ENCODE data around the gene BBS9. TPM values are rescaled to one million over a fixed set of nuclear protein-coding genes. Genes with fewer than 3 reads are reported as not detected.

BBS9 gene
- total RNA-seq, 1 donor, result 33.3 TPM

DNA sequence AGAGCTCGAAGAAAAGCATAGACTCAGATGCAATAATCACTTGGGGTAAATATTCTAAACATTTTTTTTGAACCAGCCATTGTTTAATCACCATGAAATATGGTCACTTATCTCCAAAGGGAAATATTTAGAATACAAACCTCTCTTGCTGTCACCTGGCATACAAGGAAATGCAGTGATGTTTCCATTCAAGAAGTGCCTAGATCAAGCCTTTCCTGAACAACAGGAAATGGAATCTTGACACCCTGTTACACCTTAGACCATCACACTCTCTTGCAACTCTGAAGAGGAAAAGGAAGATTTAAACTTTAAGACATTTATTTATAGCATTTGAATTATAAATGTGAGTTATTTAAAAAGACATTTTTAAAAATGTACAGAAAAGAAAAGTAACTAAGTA, 512.9 kb downstream of the BBS9 start:
- Histone ChIP-seq H3K36me3 (ENCODE audit: insufficient read depth, low read length) (no peaks in the 10 kb centered on the region), H3K27ac (ENCODE audit: low read depth, low read length) (no peak overlapping the region), H3K4me1 (ENCODE audit: insufficient read depth, low read length) (peaks cover 35% of the 10 kb centered on the region), H3K79me2 (ENCODE audit: insufficient read depth, low read length) (no peaks in the 10 kb centered on the region), H2AFZ (ENCODE audit: low read length) (no peak overlapping the region), H3K4me3 (ENCODE audit: insufficient read depth, low read length) (no peak overlapping the region), H3K4me2 (ENCODE audit: insufficient read depth, low read length) (no peak overlapping the region), H4K20me1 (ENCODE audit: insufficient read depth, low read length) (no peaks in the 10 kb centered on the region), H3K27me3 (ENCODE audit: insufficient read depth, low read length) (no peaks in the 10 kb centered on the region), H3K9me3 (ENCODE audit: low read depth, low read length) (no peaks in the 10 kb centered on the region)
- TF ChIP-seq, protein P1, sequence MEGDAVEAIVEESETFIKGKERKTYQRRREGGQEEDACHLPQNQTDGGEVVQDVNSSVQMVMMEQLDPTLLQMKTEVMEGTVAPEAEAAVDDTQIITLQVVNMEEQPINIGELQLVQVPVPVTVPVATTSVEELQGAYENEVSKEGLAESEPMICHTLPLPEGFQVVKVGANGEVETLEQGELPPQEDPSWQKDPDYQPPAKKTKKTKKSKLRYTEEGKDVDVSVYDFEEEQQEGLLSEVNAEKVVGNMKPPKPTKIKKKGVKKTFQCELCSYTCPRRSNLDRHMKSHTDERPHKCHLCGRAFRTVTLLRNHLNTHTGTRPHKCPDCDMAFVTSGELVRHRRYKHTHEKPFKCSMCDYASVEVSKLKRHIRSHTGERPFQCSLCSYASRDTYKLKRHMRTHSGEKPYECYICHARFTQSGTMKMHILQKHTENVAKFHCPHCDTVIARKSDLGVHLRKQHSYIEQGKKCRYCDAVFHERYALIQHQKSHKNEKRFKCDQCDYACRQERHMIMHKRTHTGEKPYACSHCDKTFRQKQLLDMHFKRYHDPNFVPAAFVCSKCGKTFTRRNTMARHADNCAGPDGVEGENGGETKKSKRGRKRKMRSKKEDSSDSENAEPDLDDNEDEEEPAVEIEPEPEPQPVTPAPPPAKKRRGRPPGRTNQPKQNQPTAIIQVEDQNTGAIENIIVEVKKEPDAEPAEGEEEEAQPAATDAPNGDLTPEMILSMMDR (IDR thresholded peaks at IDR 0.05; ENCODE audit: extremely low read depth, low read depth, low read length), result no peak
- DNase-seq (ENCODE audit: insufficient read length, low spot score, missing footprints), result no peak

DNA sequence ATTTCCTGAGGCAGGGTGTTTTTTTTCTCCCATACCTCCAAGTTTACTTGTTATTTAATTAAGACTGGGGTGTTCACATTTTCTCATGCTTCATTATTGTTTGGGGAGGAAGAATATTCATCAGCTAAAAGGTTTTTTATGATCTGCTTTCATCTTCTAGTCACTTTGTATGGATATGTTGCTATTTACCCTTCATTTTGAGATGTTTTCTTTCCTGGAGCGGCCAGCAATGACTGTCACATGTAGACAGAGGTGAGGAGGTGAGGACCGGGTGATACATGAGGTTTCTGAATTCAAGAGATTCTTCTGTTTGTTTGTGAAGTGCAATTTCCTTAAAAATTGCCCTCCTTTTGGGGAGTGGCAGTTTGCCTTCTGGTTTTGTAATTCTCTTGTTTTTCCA, 514.2 kb downstream of the BBS9 start:
- H3K79me2 ChIP-seq (ENCODE audit: insufficient read depth, low read length), result no peaks in the 10 kb centered on the region
- H3K27me3 ChIP-seq (ENCODE audit: insufficient read depth, low read length), result no peaks in the 10 kb centered on the region
- no peaks in the 10 kb centered on the region for H4K20me1 ChIP-seq (ENCODE audit: insufficient read depth, low read length)
- H3K4me1 ChIP-seq (ENCODE audit: insufficient read depth, low read length), result peaks cover 35% of the 10 kb centered on the region
- H3K4me3 ChIP-seq (ENCODE audit: insufficient read depth, low read length), result peak overlapping the region; percentile 5
- H3K36me3 ChIP-seq (ENCODE audit: insufficient read depth, low read length), result no peaks in the 10 kb centered on the region
- TF ChIP-seq, protein P1 (IDR thresholded peaks at IDR 0.05; ENCODE audit: extremely low read depth, low read depth, low read length), result no peak
- DNase-seq (ENCODE audit: insufficient read length, low spot score, missing footprints), result no peak
- peak overlapping the region; percentile 36 for H2AFZ ChIP-seq (ENCODE audit: low read length)
- peak overlapping the region; percentile 37 for H3K4me2 ChIP-seq (ENCODE audit: insufficient read depth, low read length)
- peak overlapping the region; percentile 46 for H3K27ac ChIP-seq (ENCODE audit: low read depth, low read length)
- no peaks in the 10 kb centered on the region for H3K9me3 ChIP-seq (ENCODE audit: low read depth, low read length)

DNA sequence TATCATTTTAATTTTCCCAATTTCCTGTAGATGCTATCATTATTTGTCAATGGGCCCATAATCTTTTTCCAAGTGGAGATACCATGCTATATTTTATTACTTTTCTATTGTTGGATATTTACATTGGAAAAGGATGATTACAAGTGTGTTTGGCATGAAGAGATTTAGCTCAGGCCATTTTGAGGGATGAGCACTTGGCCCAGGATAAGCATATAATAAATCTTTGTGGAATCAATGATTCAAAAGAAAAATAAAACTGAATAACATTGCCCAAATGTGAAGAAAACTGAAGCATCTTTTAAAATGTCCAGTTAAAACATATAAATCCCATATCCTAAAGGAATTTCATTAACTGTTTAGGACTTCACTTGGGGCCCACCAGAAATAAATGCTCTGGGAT, 515.1 kb downstream of the BBS9 start:
- H3K4me2 ChIP-seq (ENCODE audit: insufficient read depth, low read length), result peak overlapping the region; percentile 46
- H3K27ac ChIP-seq (ENCODE audit: low read depth, low read length), result peak overlapping the region; percentile 46
- no peaks in the 10 kb centered on the region for H3K9me3 ChIP-seq (ENCODE audit: low read depth, low read length)
- peaks cover 35% of the 10 kb centered on the region for H3K4me1 ChIP-seq (ENCODE audit: insufficient read depth, low read length)
- no peaks in the 10 kb centered on the region for H3K27me3 ChIP-seq (ENCODE audit: insufficient read depth, low read length)
- no peak overlapping the region for H2AFZ ChIP-seq (ENCODE audit: low read length)
- no peaks in the 10 kb centered on the region for H3K79me2 ChIP-seq (ENCODE audit: insufficient read depth, low read length)
- H3K36me3 ChIP-seq (ENCODE audit: insufficient read depth, low read length), result no peaks in the 10 kb centered on the region
- no peak overlapping the region for H3K4me3 ChIP-seq (ENCODE audit: insufficient read depth, low read length)
- TF ChIP-seq, protein P1 (IDR thresholded peaks at IDR 0.05; ENCODE audit: extremely low read depth, low read depth, low read length), result no peak
- H4K20me1 ChIP-seq (ENCODE audit: insufficient read depth, low read length), result no peaks in the 10 kb centered on the region
- DNase-seq (ENCODE audit: insufficient read length, low spot score, missing footprints), result peak; percentile 65

DNA sequence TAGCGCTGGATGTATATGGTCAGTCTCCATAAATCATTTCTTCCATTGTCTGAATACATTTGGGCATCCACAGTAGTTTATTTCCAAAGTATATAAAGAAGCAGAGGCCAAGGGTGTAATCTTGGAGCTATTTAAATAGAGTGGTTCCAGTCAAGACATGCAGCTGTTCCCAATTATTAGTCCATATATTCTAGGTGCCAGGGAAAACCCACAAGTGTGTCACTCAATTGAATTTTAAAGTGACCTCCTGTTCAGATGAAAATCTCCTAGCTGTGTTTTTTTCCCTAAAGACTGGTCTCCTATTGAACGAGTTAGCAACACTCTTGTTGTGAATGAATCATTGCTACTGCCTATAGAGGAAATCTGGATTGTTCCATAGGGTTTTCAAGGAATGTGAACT, 515.7 kb downstream of the BBS9 start:
- peak overlapping the region; percentile 46 for H3K4me2 ChIP-seq (ENCODE audit: insufficient read depth, low read length)
- no peak for DNase-seq (ENCODE audit: insufficient read length, low spot score, missing footprints)
- H2AFZ ChIP-seq (ENCODE audit: low read length), result no peak overlapping the region

More for the DNA sequence above, 515.7 kb downstream of the BBS9 start:
- Histone ChIP-seq H3K9me3 (ENCODE audit: low read depth, low read length) (no peaks in the 10 kb centered on the region), H3K27ac (ENCODE audit: low read depth, low read length) (peak overlapping the region; percentile 27), H4K20me1 (ENCODE audit: insufficient read depth, low read length) (no peaks in the 10 kb centered on the region), H3K4me1 (ENCODE audit: insufficient read depth, low read length) (peaks cover 35% of the 10 kb centered on the region), H3K4me3 (ENCODE audit: insufficient read depth, low read length) (no peak overlapping the region), H3K79me2 (ENCODE audit: insufficient read depth, low read length) (no peaks in the 10 kb centered on the region), H3K36me3 (ENCODE audit: insufficient read depth, low read length) (no peaks in the 10 kb centered on the region), H3K27me3 (ENCODE audit: insufficient read depth, low read length) (no peaks in the 10 kb centered on the region)
- TF ChIP-seq, protein P1 (IDR thresholded peaks at IDR 0.05; ENCODE audit: extremely low read depth, low read depth, low read length), result no peak
